PC-3 (cell line): ENCODE measurements around the gene LMTK2.

Source experiments
- EZH2 ChIP-seq: fragments of 300-600 bp; sonication (generic); IDR thresholded peaks from one replicate; pipeline ENCODE4 v1.6.1; 2017; ENCODE audit warnings: antibody characterized with exemption, mild to moderate bottlenecking, low read length; ENCODE audit not compliant: unreplicated experiment
- EZH2phosphoT487 ChIP-seq: fragments of 300-600 bp; sonication (generic); IDR thresholded peaks from 2 replicates; pipeline ENCODE4 v1.6.1; 2018; ENCODE audit warnings: mild to moderate bottlenecking, antibody characterized with exemption, low read length, borderline replicate concordance
- TF ChIP-seq, protein P1 (sequence below): fragments of 300-600 bp; sonication (generic); conservative IDR thresholded peaks from 2 replicates; pipeline ENCODE4 v1.5.1; 2017; ENCODE audit warnings: antibody characterized with exemption, low read depth, mild to moderate bottlenecking, low read length

DNA sequence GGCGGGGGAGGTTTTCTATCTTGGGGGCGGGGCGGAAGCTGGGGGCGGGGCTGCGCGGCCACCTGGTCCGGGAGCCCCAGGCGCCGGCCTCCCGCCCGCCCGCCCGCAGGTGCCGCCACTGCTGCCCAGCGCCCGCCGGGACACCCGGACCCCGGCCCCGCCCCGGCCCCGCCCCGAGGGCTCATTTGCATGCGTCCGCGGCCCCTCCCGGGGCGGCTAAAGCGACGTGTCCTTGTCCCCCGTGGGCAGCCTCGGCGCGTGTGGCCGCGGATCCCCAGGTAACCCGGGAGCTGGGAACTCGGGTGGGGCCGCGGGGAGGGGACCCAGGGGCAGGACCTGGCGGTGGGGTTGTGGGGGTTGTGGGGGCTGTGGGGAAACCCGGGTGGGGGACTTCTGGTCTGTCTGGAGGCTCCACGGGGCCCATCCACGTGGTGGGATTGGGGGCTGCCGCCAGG, 104.6 kb downstream of the LMTK2 start, which contains the start of gene BHLHA15:
- TF ChIP-seq, protein P1, sequence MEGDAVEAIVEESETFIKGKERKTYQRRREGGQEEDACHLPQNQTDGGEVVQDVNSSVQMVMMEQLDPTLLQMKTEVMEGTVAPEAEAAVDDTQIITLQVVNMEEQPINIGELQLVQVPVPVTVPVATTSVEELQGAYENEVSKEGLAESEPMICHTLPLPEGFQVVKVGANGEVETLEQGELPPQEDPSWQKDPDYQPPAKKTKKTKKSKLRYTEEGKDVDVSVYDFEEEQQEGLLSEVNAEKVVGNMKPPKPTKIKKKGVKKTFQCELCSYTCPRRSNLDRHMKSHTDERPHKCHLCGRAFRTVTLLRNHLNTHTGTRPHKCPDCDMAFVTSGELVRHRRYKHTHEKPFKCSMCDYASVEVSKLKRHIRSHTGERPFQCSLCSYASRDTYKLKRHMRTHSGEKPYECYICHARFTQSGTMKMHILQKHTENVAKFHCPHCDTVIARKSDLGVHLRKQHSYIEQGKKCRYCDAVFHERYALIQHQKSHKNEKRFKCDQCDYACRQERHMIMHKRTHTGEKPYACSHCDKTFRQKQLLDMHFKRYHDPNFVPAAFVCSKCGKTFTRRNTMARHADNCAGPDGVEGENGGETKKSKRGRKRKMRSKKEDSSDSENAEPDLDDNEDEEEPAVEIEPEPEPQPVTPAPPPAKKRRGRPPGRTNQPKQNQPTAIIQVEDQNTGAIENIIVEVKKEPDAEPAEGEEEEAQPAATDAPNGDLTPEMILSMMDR, result no peak
- TF ChIP-seq EZH2 (no peak), EZH2phosphoT487 (no peak)
